ENCODE measurements around the gene LPP. TPM values are rescaled to one million over a fixed set of nuclear protein-coding genes. Genes with fewer than 3 reads are reported as not detected.
A peak's percentile ranks its signal among the peaks of the same experiment; 100 is the strongest.

LPP gene
- total RNA-seq, 1 experiment from 2014 or later: 20.2 TPM

- in situ Hi-C loops (cut with HindIII; ENCODE audit: low pct_unique_long_range_greater_than_20kb, low sequenced_read_pairs): no loop called here
- no peak for DNase-seq (ENCODE audit: low read depth, low spot score)
Measured at GRCh38 chr3:188396900-188397299, 242.9 kb downstream of the LPP start.

GRCh38 chr3:188397766-188398705, 244.1 kb downstream of the LPP start:
- in situ Hi-C loops (cut with HindIII; ENCODE audit: low pct_unique_long_range_greater_than_20kb, low sequenced_read_pairs): no loop called here
- no peak for DNase-seq (ENCODE audit: low read depth, low spot score)

GRCh38 chr3:188400494-188401243, 246.7 kb downstream of the LPP start:
- in situ Hi-C loops (cut with HindIII; ENCODE audit: low pct_unique_long_range_greater_than_20kb, low sequenced_read_pairs): loop anchor here (25.0 kb wide), 1 partner anchor 663 kb away; the partner anchor contains the start of gene BCL6
- peak; percentile 22 for DNase-seq (ENCODE audit: low read depth, low spot score)

- no peak for DNase-seq (ENCODE audit: low read depth, low spot score)
- in situ Hi-C loops (cut with HindIII; ENCODE audit: low pct_unique_long_range_greater_than_20kb, low sequenced_read_pairs): loop anchor here (25.0 kb wide), 1 partner anchor 664 kb away; the partner anchor contains the start of gene BCL6
Measured at GRCh38 chr3:188401244-188401993, 247.5 kb downstream of the LPP start.

GRCh38 chr3:188402229-188402628, 248.3 kb downstream of the LPP start:
- no peak for DNase-seq (ENCODE audit: low read depth, low spot score)
- in situ Hi-C loops (cut with HindIII; ENCODE audit: low pct_unique_long_range_greater_than_20kb, low sequenced_read_pairs): loop anchor here (25.0 kb wide), 1 partner anchor 665 kb away; the partner anchor contains the start of gene BCL6

- in situ Hi-C loops (cut with HindIII; ENCODE audit: low pct_unique_long_range_greater_than_20kb, low sequenced_read_pairs): loop anchor here (25.0 kb wide), 1 partner anchor 666 kb away; the partner anchor contains the start of gene BCL6
- DNase-seq (ENCODE audit: low read depth, low spot score): no peak
Measured at GRCh38 chr3:188403404-188403803, 249.4 kb downstream of the LPP start.

GRCh38 chr3:188404124-188404523, 250.2 kb downstream of the LPP start:
- DNase-seq (ENCODE audit: low read depth, low spot score): peak; percentile 14
- in situ Hi-C loops (cut with HindIII; ENCODE audit: low pct_unique_long_range_greater_than_20kb, low sequenced_read_pairs): loop anchor here (25.0 kb wide), 1 partner anchor 667 kb away; the partner anchor contains the start of gene BCL6

- no peak for DNase-seq (ENCODE audit: low read depth, low spot score)
Measured at GRCh38 chr3:188404701-188405100, 250.7 kb downstream of the LPP start.

GRCh38 chr3:188407158-188407880, 253.4 kb downstream of the LPP start:
- DNase-seq (ENCODE audit: low read depth, low spot score): no peak
- in situ Hi-C loops (cut with HindIII; ENCODE audit: low pct_unique_long_range_greater_than_20kb, low sequenced_read_pairs): loop anchor here (25.0 kb wide), 1 partner anchor 670 kb away; the partner anchor contains the start of gene BCL6

More at GRCh38 chr3:188404701-188405100, 250.7 kb downstream of the LPP start:
- in situ Hi-C loops (cut with HindIII; ENCODE audit: low pct_unique_long_range_greater_than_20kb, low sequenced_read_pairs): loop anchor here (25.0 kb wide), 1 partner anchor 667 kb away; the partner anchor contains the start of gene BCL6

GRCh38 chr3:188408831-188409230, 254.9 kb downstream of the LPP start:
- in situ Hi-C loops (cut with HindIII; ENCODE audit: low pct_unique_long_range_greater_than_20kb, low sequenced_read_pairs): loop anchor here (25.0 kb wide), 1 partner anchor 672 kb away; the partner anchor contains the start of gene BCL6
- no peak for DNase-seq (ENCODE audit: low read depth, low spot score)

GRCh38 chr3:188411750-188412149, 257.8 kb downstream of the LPP start:
- in situ Hi-C loops (cut with HindIII; ENCODE audit: low pct_unique_long_range_greater_than_20kb, low sequenced_read_pairs): loop anchor here (25.0 kb wide), 1 partner anchor 674 kb away; the partner anchor contains the start of gene BCL6
- no peak for DNase-seq (ENCODE audit: low read depth, low spot score)

- DNase-seq (ENCODE audit: low read depth, low spot score): no peak
- in situ Hi-C loops (cut with HindIII; ENCODE audit: low pct_unique_long_range_greater_than_20kb, low sequenced_read_pairs): loop anchor here (25.0 kb wide), 1 partner anchor 678 kb away; the partner anchor contains the start of gene BCL6
Measured at GRCh38 chr3:188415196-188415595, 261.2 kb downstream of the LPP start.

- no peak for DNase-seq (ENCODE audit: low read depth, low spot score)
- in situ Hi-C loops (cut with HindIII; ENCODE audit: low pct_unique_long_range_greater_than_20kb, low sequenced_read_pairs): loop anchor here (25.0 kb wide), 1 partner anchor 679 kb away; the partner anchor contains the start of gene BCL6
Measured at GRCh38 chr3:188416041-188416440, 262.1 kb downstream of the LPP start.

- DNase-seq (ENCODE audit: low read depth, low spot score): no peak
- in situ Hi-C loops (cut with HindIII; ENCODE audit: low pct_unique_long_range_greater_than_20kb, low sequenced_read_pairs): loop anchor here (25.0 kb wide), 1 partner anchor 680 kb away; the partner anchor contains the start of gene BCL6
Measured at GRCh38 chr3:188417271-188417696, 263.3 kb downstream of the LPP start.

- in situ Hi-C loops (cut with HindIII; ENCODE audit: low pct_unique_long_range_greater_than_20kb, low sequenced_read_pairs): loop anchor here (25.0 kb wide), 1 partner anchor 680 kb away; the partner anchor contains the start of gene BCL6
- DNase-seq (ENCODE audit: low read depth, low spot score): no peak
Measured at GRCh38 chr3:188417766-188418165, 263.8 kb downstream of the LPP start.

GRCh38 chr3:188421151-188421821, 267.3 kb downstream of the LPP start:
- no peak for DNase-seq (ENCODE audit: low read depth, low spot score)

More at GRCh38 chr3:188421151-188421821, 267.3 kb downstream of the LPP start:
- in situ Hi-C loops (cut with HindIII; ENCODE audit: low pct_unique_long_range_greater_than_20kb, low sequenced_read_pairs): loop anchor here (25.0 kb wide), 1 partner anchor 684 kb away; the partner anchor contains the start of gene BCL6

Data from SK-MEL-5 (cell line).